ENCODE data around the gene FSTL5.

FSTL5 gene

GRCh38 chr4:161428180-161428965 lies 735.4 kb downstream of the FSTL5 start:
- no peak for DNase-seq

GRCh38 chr4:161419822-161420221 lies 744.0 kb downstream of the FSTL5 start:
- DNase-seq, result no peak

- DNase-seq, result no peak
Observed at GRCh38 chr4:161411901-161412300, 751.9 kb downstream of the FSTL5 start.

GRCh38 chr4:161404346-161405110 lies 759.3 kb downstream of the FSTL5 start:
- no peak for DNase-seq

GRCh38 chr4:161403781-161404180 lies 760.0 kb downstream of the FSTL5 start:
- DNase-seq, result no peak

GRCh38 chr4:161393602-161394001 lies 770.2 kb downstream of the FSTL5 start:
- DNase-seq, result no peak

GRCh38 chr4:161382655-161383054 lies 781.1 kb downstream of the FSTL5 start:
- DNase-seq, result no peak

GRCh38 chr4:161376275-161376674 lies 787.5 kb downstream of the FSTL5 start:
- no peak for DNase-seq

- DNase-seq, result no peak
Observed at GRCh38 chr4:161364681-161365080, 799.1 kb downstream of the FSTL5 start.

GRCh38 chr4:161360982-161361381 lies 802.8 kb downstream of the FSTL5 start:
- no peak for DNase-seq

- DNase-seq, result no peak
Observed at GRCh38 chr4:161359491-161359890, 804.3 kb downstream of the FSTL5 start.

GRCh38 chr4:161356351-161356750 lies 807.4 kb downstream of the FSTL5 start:
- no peak for DNase-seq

GRCh38 chr4:161350946-161351345 lies 812.9 kb downstream of the FSTL5 start:
- no peak for DNase-seq

GRCh38 chr4:161345741-161346140 lies 818.1 kb downstream of the FSTL5 start:
- no peak for DNase-seq

- no peak for DNase-seq
Observed at GRCh38 chr4:161343569-161343950, 820.2 kb downstream of the FSTL5 start.

- DNase-seq, result no peak
Observed at GRCh38 chr4:161342881-161343568, 820.8 kb downstream of the FSTL5 start.

GRCh38 chr4:161336621-161337020 lies 827.2 kb downstream of the FSTL5 start:
- DNase-seq, result no peak

GRCh38 chr4:161336016-161336530 lies 827.7 kb downstream of the FSTL5 start:
- DNase-seq, result no peak
